SKM-1 treated with dmso at 0.1 percent for 144 hours (cell line): Measurements from ENCODE around the gene FARP1.
A peak's percentile ranks its signal among the peaks of the same experiment; 100 is the strongest.
"Not testable (repeated sequence)": the region's sequence is repeated elsewhere in the genome, so short reads cannot be mapped to it uniquely, and the experiment has no call there.

ENCODE experiments used
- DNase-seq: peaks from one replicate; lab custom pipeline; 2025; ENCODE audit not compliant: unreplicated experiment; lab: John Stamatoyannopoulos, UW

FARP1 gene

GRCh38 chr13:98389319-98389718, 246.4 kb downstream of the FARP1 start:
- no peak for DNase-seq

DNA sequence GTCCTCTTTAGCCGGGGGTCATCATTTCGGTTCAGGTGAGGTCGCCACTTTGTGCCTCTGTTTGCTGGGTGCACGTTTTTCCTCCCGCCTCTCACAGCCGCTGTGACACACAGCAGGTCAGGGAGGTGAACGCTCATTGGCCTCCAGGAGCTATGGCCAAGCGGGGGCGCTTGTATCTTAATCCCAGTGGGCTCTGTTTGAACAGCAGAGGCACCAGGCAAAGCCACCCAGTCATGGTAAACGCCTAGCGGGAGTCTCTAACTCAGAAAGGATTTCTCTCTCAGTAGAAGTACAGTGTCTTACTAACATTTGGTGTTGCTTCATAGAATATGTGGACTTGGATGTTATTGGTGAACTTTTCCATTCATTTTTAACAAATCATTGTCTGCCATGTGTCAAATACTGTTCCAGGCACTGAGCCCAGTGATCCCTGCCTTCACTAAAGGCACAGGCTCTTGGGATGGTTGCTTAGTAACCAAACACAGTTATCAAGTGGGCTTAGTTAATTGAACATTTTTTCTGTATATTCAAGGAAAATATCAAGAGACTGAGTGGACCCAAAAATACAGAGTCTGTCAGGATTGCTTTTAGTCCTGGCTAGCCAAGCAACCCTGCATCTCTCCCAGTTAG, 247.3 kb downstream of the FARP1 start:
- no peak for DNase-seq

GRCh38 chr13:98393873-98394272, 251.0 kb downstream of the FARP1 start:
- no peak for DNase-seq

- DNase-seq = no peak
Observed at GRCh38 chr13:98394820-98395510, 252.1 kb downstream of the FARP1 start.

DNA sequence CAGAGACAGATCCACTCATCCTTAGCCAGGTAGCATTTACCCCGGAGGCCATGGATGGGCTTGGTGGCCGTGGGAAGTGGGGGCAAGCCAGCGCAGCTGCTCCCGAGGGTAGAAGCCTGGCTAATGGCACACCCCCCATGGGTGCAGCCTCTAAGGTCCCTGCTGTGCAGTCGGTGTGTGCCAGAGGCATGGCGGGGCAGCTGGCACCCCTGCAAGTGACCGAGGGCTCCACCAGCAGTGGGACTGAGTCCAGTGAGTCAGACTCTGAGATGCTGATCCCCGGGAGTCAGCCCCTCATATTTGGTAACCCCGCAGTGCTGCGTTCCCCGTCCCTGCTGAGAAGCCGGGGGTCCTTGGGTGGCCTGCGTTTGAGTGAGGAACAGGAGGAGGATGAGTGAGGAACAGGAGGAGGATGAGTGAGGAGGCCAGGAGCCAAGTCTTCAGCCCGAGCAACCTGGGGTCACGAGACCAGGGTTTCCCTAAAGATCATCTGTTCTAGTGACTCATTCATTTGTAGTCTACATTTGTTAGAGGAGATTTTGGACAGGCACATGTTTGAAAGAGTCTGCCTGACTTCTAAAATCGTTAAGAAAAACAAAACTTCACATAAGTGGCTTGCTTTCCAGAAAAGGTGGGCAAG, 253.3 kb downstream of the FARP1 start:
- DNase-seq = no peak

DNA sequence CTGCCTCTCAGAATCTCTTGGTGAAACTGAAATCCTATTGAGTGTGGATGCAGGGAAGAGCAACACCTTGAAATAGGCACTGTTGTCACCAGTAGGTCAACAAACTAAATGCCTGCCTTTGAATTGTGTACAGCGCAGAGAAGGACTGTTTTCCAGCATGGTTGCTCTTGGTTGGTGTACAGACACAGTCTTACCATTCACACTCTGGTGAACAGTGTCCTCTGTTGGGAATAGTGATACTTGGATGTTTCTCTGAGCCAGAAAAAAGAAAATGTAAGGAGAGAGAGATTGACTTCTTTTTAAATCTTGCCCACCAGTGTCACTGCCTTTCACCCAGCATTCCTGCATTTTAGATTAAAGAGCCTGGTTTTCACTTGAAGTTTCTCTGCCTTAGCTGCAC, 254.3 kb downstream of the FARP1 start:
- DNase-seq = no peak

DNA sequence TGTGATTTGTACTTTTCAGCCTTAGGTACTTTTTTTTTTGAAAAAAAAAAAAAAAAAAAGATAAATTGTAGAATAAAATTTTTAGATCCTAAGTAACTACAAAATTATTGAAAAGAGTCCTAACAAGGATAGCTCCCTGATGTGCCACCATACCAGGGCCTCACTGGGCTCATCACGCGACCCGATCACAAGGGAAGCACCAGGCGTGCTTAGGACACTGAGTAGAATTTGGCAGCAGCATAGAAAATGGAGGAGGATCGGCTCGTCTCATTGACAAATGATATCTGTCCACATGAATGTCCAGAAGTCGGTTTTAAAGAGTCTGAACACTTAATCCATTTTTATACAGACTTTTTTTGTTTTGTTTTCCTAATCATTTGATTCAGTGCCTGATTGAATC, 255.0 kb downstream of the FARP1 start:
- DNase-seq = no peak

DNA sequence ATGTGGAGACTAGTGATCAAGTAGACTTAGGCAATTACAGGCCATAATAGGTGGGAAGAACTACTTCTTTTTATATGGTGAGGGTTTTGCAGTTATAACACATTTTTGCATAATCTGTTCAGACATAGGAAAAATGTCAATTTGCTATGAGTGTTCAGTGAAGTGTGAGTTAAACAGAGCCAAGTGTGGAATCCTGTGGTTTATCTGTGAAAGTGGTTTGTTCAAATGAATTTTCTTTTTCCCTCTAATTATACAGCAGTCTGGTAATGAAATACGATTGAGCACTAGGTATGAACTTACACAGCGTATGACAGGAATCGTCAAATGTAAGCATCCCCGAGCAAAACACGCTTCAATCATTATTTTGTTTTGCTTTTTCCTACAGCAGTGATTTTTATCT, 255.7 kb downstream of the FARP1 start:
- no peak for DNase-seq

- no peak for DNase-seq
Observed at GRCh38 chr13:98399756-98400155, 256.9 kb downstream of the FARP1 start.

GRCh38 chr13:98401934-98402333, 259.0 kb downstream of the FARP1 start:
- DNase-seq = no peak

DNA sequence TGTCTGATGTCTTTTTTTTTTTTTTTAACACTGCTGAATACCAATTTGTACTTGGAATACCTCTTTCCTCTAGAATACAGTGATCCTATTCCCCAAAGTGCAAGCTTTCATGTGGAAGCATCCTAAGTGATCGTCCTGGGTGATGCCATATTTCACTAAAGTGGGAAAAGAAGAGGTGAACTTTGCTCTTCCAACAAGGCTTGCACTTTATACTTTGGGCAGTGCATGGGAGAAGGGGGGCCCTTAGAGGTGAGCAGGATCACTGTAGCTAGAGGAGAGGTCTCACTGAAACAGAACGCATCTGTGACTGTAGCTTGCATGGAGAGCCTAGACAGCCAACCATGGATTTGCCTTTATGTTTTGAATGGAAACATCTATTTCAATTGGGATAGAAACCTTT, 260.2 kb downstream of the FARP1 start:
- DNase-seq = no peak

DNA sequence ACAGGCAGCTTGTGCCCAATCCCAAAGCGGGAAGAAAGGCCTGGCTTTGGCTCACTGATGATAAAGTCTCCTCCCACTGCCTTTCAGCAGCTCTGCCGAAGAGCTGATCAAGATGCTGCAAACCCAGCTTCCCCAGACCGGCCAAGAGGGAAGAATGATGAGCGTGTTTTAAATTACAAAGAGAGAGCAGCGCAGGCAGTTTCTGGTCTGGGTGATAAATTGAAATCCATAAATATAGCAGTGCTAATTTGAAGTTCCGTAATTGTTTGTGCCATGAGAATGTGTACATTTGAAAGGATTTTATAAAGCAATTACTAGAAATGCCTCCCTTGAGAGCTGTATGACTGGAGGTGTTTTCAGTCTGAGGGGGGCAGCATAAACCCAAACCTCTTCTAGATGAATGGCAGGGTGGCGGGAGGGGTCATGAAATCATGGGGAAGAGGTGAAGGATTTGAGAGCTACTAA, 262.2 kb downstream of the FARP1 start:
- no peak for DNase-seq

GRCh38 chr13:98405690-98406344, 262.9 kb downstream of the FARP1 start:
- DNase-seq = no peak

GRCh38 chr13:98406427-98406826, 263.5 kb downstream of the FARP1 start:
- DNase-seq = no peak

GRCh38 chr13:98406971-98407370, 264.1 kb downstream of the FARP1 start:
- no peak for DNase-seq

- no peak for DNase-seq
Observed at GRCh38 chr13:98407575-98407974, 264.7 kb downstream of the FARP1 start.

DNA sequence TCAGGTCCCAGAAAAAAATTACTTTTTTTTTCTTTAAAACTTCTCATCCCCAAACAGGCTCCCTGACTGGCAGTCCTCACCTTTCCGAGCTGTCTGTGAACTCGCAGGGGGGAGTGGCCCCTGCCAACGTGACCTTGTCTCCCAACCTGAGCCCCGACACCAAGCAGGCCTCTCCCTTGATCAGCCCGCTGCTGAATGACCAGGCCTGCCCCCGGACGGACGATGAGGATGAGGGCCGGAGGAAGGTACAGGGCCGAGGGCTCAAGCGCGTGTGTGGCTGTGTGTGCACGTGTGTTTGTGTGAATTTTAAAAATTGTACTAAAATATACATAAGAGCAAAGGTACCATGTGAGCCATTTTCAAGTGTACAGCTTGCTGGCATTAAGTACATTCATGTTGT, 266.4 kb downstream of the FARP1 start:
- DNase-seq = no peak

DNA sequence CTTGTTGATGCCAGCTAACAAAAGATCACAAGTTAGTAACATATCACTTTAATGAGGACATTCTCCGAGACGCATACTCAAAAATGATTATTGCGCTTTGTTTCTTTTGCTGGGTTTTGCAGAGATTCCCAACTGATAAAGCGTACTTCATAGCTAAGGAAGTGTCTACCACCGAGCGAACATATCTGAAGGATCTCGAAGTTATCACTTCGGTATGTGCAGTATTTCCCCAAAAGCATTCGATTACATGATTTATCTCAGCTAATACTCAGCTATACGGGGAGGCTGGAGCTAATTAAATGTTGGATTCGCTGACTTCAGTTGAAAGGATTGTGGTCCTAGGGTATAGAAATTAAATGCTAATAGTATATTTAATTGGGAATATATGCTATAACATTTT, 267.7 kb downstream of the FARP1 start:
- no peak for DNase-seq

GRCh38 chr13:98411013-98411412, 268.1 kb downstream of the FARP1 start:
- DNase-seq = no peak

DNA sequence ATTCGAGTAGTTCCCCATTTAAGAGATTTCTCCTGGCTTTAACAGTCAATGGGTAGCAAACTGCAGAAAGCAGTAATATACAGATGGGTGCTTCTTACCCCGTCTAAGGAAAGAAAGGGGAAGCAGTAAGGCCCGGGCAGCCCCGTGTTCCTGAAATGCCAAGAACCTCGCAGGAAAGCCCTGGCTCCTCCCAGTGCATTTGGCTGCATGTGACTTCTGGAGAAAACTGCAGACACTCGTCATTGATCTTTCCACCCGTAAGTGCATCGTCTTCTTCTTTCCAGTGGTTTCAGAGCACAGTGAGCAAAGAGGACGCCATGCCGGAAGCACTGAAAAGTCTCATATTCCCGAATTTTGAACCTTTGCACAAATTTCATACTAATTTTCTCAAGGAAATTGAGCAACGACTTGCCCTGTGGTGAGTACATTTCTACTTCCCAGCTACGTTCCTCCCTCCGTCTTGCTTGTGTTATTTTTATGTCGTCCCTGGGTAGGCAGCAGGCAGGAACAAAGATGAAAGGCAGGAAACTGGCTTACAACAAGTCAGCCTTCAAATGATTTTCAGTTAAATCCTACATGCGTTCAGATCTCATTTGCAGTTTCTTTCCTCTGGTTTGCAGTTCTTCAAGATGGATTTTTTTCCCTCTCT, 268.8 kb downstream of the FARP1 start:
- peak; percentile 23 for DNase-seq

- not testable (repeated sequence) for DNase-seq
Observed at GRCh38 chr13:98413278-98413677, 270.4 kb downstream of the FARP1 start.
